ENCODE measurements around the gene ITGA8. TPM values are rescaled to one million over a fixed set of nuclear protein-coding genes. Genes with fewer than 3 reads are reported as not detected.

ITGA8 gene
- total and polyA plus RNA-seq, 9 of the 15 experiments (the other 6 are each of a cell fraction or from before 2014, with no cell fraction given) = 0.01 to 0.07 (median 0.04) TPM; not detected in 5

GRCh38 chr10:15483215-15484075 is 236.3 kb downstream of the ITGA8 start (continued):
- TF ChIP-seq, protein P1, sequence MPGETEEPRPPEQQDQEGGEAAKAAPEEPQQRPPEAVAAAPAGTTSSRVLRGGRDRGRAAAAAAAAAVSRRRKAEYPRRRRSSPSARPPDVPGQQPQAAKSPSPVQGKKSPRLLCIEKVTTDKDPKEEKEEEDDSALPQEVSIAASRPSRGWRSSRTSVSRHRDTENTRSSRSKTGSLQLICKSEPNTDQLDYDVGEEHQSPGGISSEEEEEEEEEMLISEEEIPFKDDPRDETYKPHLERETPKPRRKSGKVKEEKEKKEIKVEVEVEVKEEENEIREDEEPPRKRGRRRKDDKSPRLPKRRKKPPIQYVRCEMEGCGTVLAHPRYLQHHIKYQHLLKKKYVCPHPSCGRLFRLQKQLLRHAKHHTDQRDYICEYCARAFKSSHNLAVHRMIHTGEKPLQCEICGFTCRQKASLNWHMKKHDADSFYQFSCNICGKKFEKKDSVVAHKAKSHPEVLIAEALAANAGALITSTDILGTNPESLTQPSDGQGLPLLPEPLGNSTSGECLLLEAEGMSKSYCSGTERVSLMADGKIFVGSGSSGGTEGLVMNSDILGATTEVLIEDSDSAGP (CRISPR knock-in tag; IDR thresholded peaks at IDR 0.05) = no peak
- peak; percentile 16 for TF ChIP-seq CXXC5 (CRISPR knock-in tag; IDR thresholded peaks at IDR 0.05)
- no peak for TF ChIP-seq EP400 (IDR thresholded peaks at IDR 0.05)
- no peak for TF ChIP-seq SRSF9 (IDR thresholded peaks at IDR 0.05; ENCODE audit: borderline replicate concordance, low read depth, low read length)
- no peak for TF ChIP-seq ESRRB (CRISPR knock-in tag; IDR thresholded peaks at IDR 0.05; ENCODE audit: borderline replicate concordance)
- no peak for TF ChIP-seq NCOA2 (IDR thresholded peaks at IDR 0.05; ENCODE audit: partially characterized antibody in 2 of 2)
- TF ChIP-seq L3MBTL2 (IDR thresholded peaks at IDR 0.05) = peak; percentile 45; the same call in 1 of the 2 replicates
- no peak for TF ChIP-seq ILK (tag; IDR thresholded peaks at IDR 0.05; ENCODE audit: borderline replicate concordance, low read depth)
- TF ChIP-seq ZNF143 (CRISPR knock-in tag; IDR thresholded peaks at IDR 0.05) = no peak
- 0 out of 2 replicates have a peak, but pooled peaks have one; percentile 48 for TF ChIP-seq MECOM (CRISPR knock-in tag; IDR thresholded peaks at IDR 0.05)
- TF ChIP-seq ELK1 (CRISPR knock-in tag; IDR thresholded peaks at IDR 0.05) = no peak
- no peak for TF ChIP-seq SMAD2 (IDR thresholded peaks at IDR 0.05; ENCODE audit: low read depth, low read length)
- TF ChIP-seq FIP1L1 (IDR thresholded peaks at IDR 0.05; ENCODE audit: low read depth, low read length, poor library complexity, severe bottlenecking) = no peak
- no peak for TF ChIP-seq KLF10 (CRISPR knock-in tag; IDR thresholded peaks at IDR 0.05)
- TF ChIP-seq MNT (conservative IDR thresholded peaks at IDR 0.05) = no peak
- 0 out of 2 replicates have a peak, but pooled peaks have one; percentile 36 for TF ChIP-seq GATA2 (CRISPR knock-in tag; IDR thresholded peaks at IDR 0.05)
- TF ChIP-seq PRPF4 (IDR thresholded peaks at IDR 0.05; ENCODE audit: insufficient read depth, low read depth, low read length, poor library complexity, severe bottlenecking) = no peak
- TF ChIP-seq TFAP4 (CRISPR knock-in tag; IDR thresholded peaks at IDR 0.05; ENCODE audit: borderline replicate concordance) = no peak
- TF ChIP-seq, protein P2, sequence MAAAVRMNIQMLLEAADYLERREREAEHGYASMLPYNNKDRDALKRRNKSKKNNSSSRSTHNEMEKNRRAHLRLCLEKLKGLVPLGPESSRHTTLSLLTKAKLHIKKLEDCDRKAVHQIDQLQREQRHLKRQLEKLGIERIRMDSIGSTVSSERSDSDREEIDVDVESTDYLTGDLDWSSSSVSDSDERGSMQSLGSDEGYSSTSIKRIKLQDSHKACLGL (CRISPR knock-in tag; IDR thresholded peaks at IDR 0.05; ENCODE audit: borderline replicate concordance, poor library complexity, severe bottlenecking) = no peak
- no peak for TF ChIP-seq ASH1L (IDR thresholded peaks at IDR 0.05; ENCODE audit: borderline replicate concordance, low read depth, partially characterized antibody)
